K562 (cell line): ENCODE data around the gene PIK3R5. TPM values are rescaled to one million over a fixed set of nuclear protein-coding genes. Genes with fewer than 3 reads are reported as not detected.

Source experiments
- ATAC-seq: fragments of 200-7000 bp; cut with Tn5 transposase; 3 replicates; pipeline ENCODE4 v1.9.1; 2020; ENCODE audit warnings: moderate library complexity
- BruUV-seq: library from RNA; stranded (reverse); fragments of 400-500 nt; replicated peaks from 2 replicates; lab custom pipeline; 2021; lab: Mats Ljungman, UMichigan
- CTCF ChIA-PET: fragments of 300-600 bp; formaldehyde crosslinking; extraction: SDS; loops from one replicate; lab custom pipeline; 2021; ENCODE audit warnings: low intra/inter-chr PET ratio; lab: Yijun Ruan, JAX
- POLR2A ChIA-PET: fragments of 300-600, 350-650 bp; sonication (Branson Sonifier 250); formaldehyde crosslinking; extraction: SDS; loops from one replicate; lab custom pipeline; 2021; ENCODE audit warnings: antibody characterized with exemption, inconsistent platforms; lab: Yijun Ruan, JAX
- DNase-seq, 4 experiments: peaks; one replicate each; pipeline versions ENCODE4 v3.0.0 to v3.0.0-alpha.2; 2011 to 2018; ENCODE audit warnings: low spot score in 3 of 4, mixed read lengths in 3 of 4; ENCODE audit errors: extremely low read depth in 1 of 4
- FAIRE-seq: peaks from 2 replicates; lab custom pipeline; 2011; peaks lifted over from hg19 to GRCh38; lab: Jason Lieb, UNC
- H2AFZ ChIP-seq: 2 replicates; pipeline ENCODE4 v1.6.0; 2011; ENCODE audit warnings: low read depth, low read length, control low read depth, inconsistent platforms
- H3K27ac ChIP-seq: fragments of 200-600 bp; 3 replicates; pipeline ENCODE4 v1.8.0; 2011; ENCODE audit warnings: low read depth, mild to moderate bottlenecking, control low read depth, inconsistent platforms, low read length, moderate library complexity, mixed read lengths; ENCODE audit errors: extremely low read depth
- H3K27me3 ChIP-seq, 2 experiments: fragments of 300-600 bp in 1 of 2; 2 replicates in 1 of 2; 3 replicates in 1 of 2; pipeline versions ENCODE4 v1.6.0 to v1.8.0; 2011; ENCODE audit warnings: inconsistent platforms in 2 of 2, low read length in 2 of 2, mild to moderate bottlenecking in 1 of 2, mixed read lengths in 1 of 2, moderate library complexity in 1 of 2; ENCODE audit not compliant: control insufficient read depth in 2 of 2, insufficient read depth in 2 of 2
- H3K36me3 ChIP-seq: fragments of 300-600 bp; 3 replicates; pipeline ENCODE4 v1.8.0; 2011; ENCODE audit warnings: mild to moderate bottlenecking, low read length, inconsistent platforms; ENCODE audit not compliant: control insufficient read depth, insufficient read depth
- H3K4me1 ChIP-seq, 2 experiments: fragments of 200-600 bp in 1 of 2; replicated peaks in 1 of 2; 2 replicates in 1 of 2; 3 replicates in 1 of 2; pipeline versions ENCODE4 v1.5.1 to v1.8.0; 2011; ENCODE audit warnings: inconsistent platforms in 2 of 2, low read length in 2 of 2, mild to moderate bottlenecking in 1 of 2, mixed read lengths in 1 of 2, moderate library complexity in 1 of 2; ENCODE audit not compliant: control insufficient read depth in 2 of 2, insufficient read depth in 2 of 2
- H3K4me2 ChIP-seq: 2 replicates; pipeline ENCODE4 v1.6.1; 2011; ENCODE audit warnings: low read length, control low read depth, inconsistent platforms, mixed read lengths; ENCODE audit not compliant: insufficient read depth
- H3K4me3 ChIP-seq: fragments of 200-600 bp; sonication (generic), shearing (Covaris generic); 2 replicates; pipeline ENCODE4 v1.5.1; 2016; ENCODE audit warnings: control low read depth, inconsistent platforms
- H3K79me2 ChIP-seq: fragments of 200-600 bp; 3 replicates; pipeline ENCODE4 v1.8.0; 2011; ENCODE audit warnings: low read length, inconsistent platforms; ENCODE audit not compliant: control insufficient read depth, insufficient read depth
- H3K9ac ChIP-seq, 2 experiments: 2 replicates each; pipeline versions ENCODE4 v1.6.0 to v1.6.1; 2011; ENCODE audit warnings: low read depth in 2 of 2, low read length in 2 of 2, control low read depth in 1 of 2, inconsistent platforms in 1 of 2, mild to moderate bottlenecking in 1 of 2, mixed read lengths in 1 of 2; ENCODE audit not compliant: insufficient read depth in 1 of 2
- H3K9me1 ChIP-seq: one replicate; pipeline ENCODE4 v1.6.0; 2011; ENCODE audit warnings: inconsistent platforms, mild to moderate bottlenecking, low read length, moderate library complexity; ENCODE audit not compliant: control insufficient read depth, insufficient read depth
- H3K9me3 ChIP-seq: replicated peaks from 2 replicates; pipeline ENCODE4 v1.5.1; 2011; ENCODE audit warnings: low read depth, low read length, inconsistent platforms; ENCODE audit not compliant: control insufficient read depth, insufficient read depth
- H4K20me1 ChIP-seq: replicated peaks from 2 replicates; pipeline ENCODE4 v1.6.1; 2011; ENCODE audit warnings: low read length, inconsistent platforms, mixed read lengths; ENCODE audit not compliant: control insufficient read depth, insufficient read depth
- TAF15 ChIP-seq: fragments of 200-400 bp; formaldehyde crosslinking; IDR thresholded peaks from 2 replicates; pipeline ENCODE4 v1.6.1; 2017; ENCODE audit warnings: mild to moderate bottlenecking, low read depth, low read length, moderate library complexity
- TRIM24 ChIP-seq, 2 experiments: fragments of 450-650 bp; IDR thresholded peaks; 2 replicates each; pipeline ENCODE4 v1.6.1; 2016
- UBTF ChIP-seq, 2 experiments: IDR thresholded peaks; 2 replicates each; pipeline ENCODE4 v1.6.1; 2012; ENCODE audit warnings: improper control_type of control experiment in 2 of 2, low read depth in 2 of 2, low read length in 2 of 2, borderline replicate concordance in 1 of 2
- ZNF124 ChIP-seq: sonication (generic); formaldehyde crosslinking; IDR thresholded peaks from 2 replicates; pipeline ENCODE4 v1.8.1; 2022; ENCODE audit warnings: missing genetic modification reagents
- whole genome bisulfite sequencing: fragments of 100-300 bp; shearing (Covaris generic); methylation state at CpG from one replicate; pipeline ENCODE4 v1.1.6; 2016; ENCODE audit warnings: low coverage, mixed read lengths; ENCODE audit not compliant: insufficient coverage; ENCODE audit errors: missing lambda C conversion rate; 5-methylcytosine and 5-hydroxymethylcytosine counted together
- in situ Hi-C: fragments of 300-500 bp; cut with MboI; formaldehyde crosslinking; loops from 4 replicates; pipeline ENCODE4 v1.15.0; 2018; ENCODE audit warnings: inconsistent platforms, mixed read lengths
- intact Hi-C: fragments of 100-400 bp; cut with micrococcal nuclease; formaldehyde crosslinking; loops from 2 replicates; pipeline ENCODE4 v1.14.2; 2022
- polyA plus RNA-seq, 8 experiments: library from polyadenylated mRNA; depleted of rRNA in 4 of 8; stranded (reverse) in 5 of 8; unstranded in 3 of 8; fragments of >200 nt; fragmentation: Nextera tagmentation in 2 of 8; fragmentation: Illumina TruSeq in 1 of 8; extraction: Ambion mirVana in 2 of 8; extraction: Trizol in 1 of 8; gene quantifications; 2 replicates each; pipeline versions ENCODE4 v1.2.1 to v1.2.3, GENCODE V29; 2011 to 2014; ENCODE audit warnings: inconsistent platforms in 1 of 8, missing spikeins in 1 of 8
- total RNA-seq, 7 experiments: library from RNA; depleted of rRNA in 6 of 7; stranded (reverse); fragments of >200 nt in 6 of 7; fragmentation: Illumina TruSeq in 2 of 7; extraction: Trizol in 2 of 7; gene quantifications; 2 replicates each; pipeline versions ENCODE4 v1.2.1 to v1.2.3, GENCODE V29; 2011 to 2021; ENCODE audit warnings: low replicate concordance in 1 of 7

The PIK3R5 gene
- total and polyA plus RNA-seq, 9 of the 15 experiments (the other 6 are each of a cell fraction or from before 2014, with no cell fraction given): 0.01 to 0.38 TPM; not detected in 7

DNA sequence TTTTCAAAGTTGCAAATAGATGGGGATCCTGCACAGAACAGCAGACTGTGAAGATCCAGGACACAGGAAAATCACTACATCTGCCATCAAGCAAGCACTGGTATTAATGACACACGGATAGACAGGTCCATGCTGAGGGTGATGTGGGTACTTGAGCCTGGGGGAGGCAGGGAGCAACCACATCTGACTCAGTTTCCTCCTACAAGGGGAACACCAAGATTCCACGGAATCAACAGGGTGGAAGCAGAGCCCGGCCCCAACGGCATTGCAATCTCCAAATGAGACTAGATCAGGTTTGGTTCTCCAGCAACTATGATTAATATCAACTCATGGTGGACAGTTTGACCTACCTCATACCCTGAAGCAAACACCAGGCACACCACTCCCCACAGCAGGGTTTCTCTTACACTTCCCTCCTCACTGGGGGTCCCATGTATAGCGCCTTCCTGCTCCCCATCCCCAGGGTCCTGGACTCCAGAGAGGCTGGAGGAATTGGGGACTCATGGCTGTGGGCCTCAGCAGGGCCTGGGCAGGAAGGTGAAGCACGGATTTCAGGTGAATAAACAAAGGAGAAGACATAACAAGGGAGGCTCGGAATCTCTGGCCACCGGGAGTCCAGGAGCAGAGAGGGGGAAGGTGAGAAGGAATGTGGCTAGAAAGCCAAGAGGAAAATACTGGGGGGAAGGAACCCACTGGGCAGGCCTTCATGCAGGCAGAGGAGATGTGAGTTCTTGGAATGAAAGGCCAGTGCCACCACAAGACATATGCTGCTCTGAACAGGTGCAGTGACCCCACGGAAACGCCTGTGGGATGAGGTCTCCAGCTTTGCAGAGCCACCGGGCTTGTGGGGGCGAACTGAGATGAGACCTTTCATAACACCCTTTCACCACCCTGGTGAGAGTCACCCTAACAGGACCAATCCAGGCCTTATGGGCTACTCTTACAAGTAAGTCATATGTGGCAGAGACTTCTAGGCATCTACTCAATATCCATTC, 68.6 kb downstream of the PIK3R5 start:
- H3K9me3 ChIP-seq: no peaks in the 10 kb centered on the region
- peaks cover 2 to 17% of the 10 kb centered on the region in 2 experiments; a peak in 2 of 5 replicates for H3K27me3 ChIP-seq
- H3K36me3 ChIP-seq: no peaks in the 10 kb centered on the region
- intact Hi-C loops (loop anchor here (10.0 kb wide), 2 partner anchors 98 to 152 kb away; partner anchors contain the start of gene CCDC42), in situ Hi-C loops (no loop called here)
- ATAC-seq (no peak), FAIRE-seq (no peak), DNase-seq (no peak)
- under 1% methylated on average over 10 of the region's 12 CpGs for WGBS
- no TSS peak for BruUV-seq
- no peaks in the 10 kb centered on the region for H3K79me2 ChIP-seq
- ChIA-PET POLR2A (no interaction called here), CTCF (no interaction called here)
- H2AFZ ChIP-seq: no peak overlapping the region
- no peaks in the 10 kb centered on the region; the same call in 1 of the 2 replicates for H4K20me1 ChIP-seq
- H3K4me2 ChIP-seq: no peak overlapping the region
- H3K9me1 ChIP-seq: no peaks in the 10 kb centered on the region
- H3K4me3 ChIP-seq: no peak overlapping the region
- H3K27ac ChIP-seq: no peak overlapping the region
- no peak overlapping the region for H3K9ac ChIP-seq
- H3K4me1 ChIP-seq: no peaks in the 10 kb centered on the region; a peak in 2 of 5 replicates
- TF ChIP-seq TRIM24 (IDR thresholded peaks at IDR 0.05) (no peak), TAF15 (no peak), ZNF124 (CRISPR knock-in tag) (no peak), UBTF (IDR thresholded peaks at IDR 0.05; ENCODE audit: borderline replicate concordance in 1 of 2, low read depth in 2 of 2, low read length in 2 of 2) (no peak)
